H1 (cell line): ENCODE data around the gene CCDC92B. TPM values are rescaled to one million over a fixed set of nuclear protein-coding genes. Genes with fewer than 3 reads are reported as not detected.

Experiments
- CTCF ChIA-PET: fragments of 300-600 bp; sonication (Branson Sonifier 250); formaldehyde crosslinking; loops from one replicate; lab custom pipeline; 2021; ENCODE audit not compliant: partially characterized antibody; lab: Charles Lee
- POLR2A ChIA-PET: fragments of 300-600 bp; sonication (Branson Sonifier 250); formaldehyde crosslinking; loops from one replicate; lab custom pipeline; 2021; ENCODE audit warnings: inconsistent platforms; ENCODE audit not compliant: partially characterized antibody; lab: Charles Lee
- DNase-seq, 2 experiments: peaks; one replicate each; pipeline versions ENCODE4 v3.0.0 to v3.0.0-alpha.2; 2010 to 2022; ENCODE audit warnings: low spot score in 2 of 2, low read depth in 1 of 2, mixed read lengths in 1 of 2
- FAIRE-seq: peaks from 2 replicates; lab custom pipeline; 2011; peaks lifted over from hg19 to GRCh38; lab: Jason Lieb, UNC
- H2AFZ ChIP-seq: 2 replicates; pipeline ENCODE4 v1.8.1; 2012; ENCODE audit warnings: low read length, inconsistent platforms
- H2AK5ac ChIP-seq: 2 replicates; pipeline ENCODE4 v1.6.1; 2013; ENCODE audit warnings: low read depth, low read length
- H2BK120ac ChIP-seq: replicated peaks from 2 replicates; pipeline ENCODE3; 2013; ENCODE audit warnings: low read depth, low read length, inconsistent platforms
- H2BK12ac ChIP-seq: 2 replicates; pipeline ENCODE4 v1.6.1; 2013; ENCODE audit warnings: low read depth, low read length
- H2BK15ac ChIP-seq: 2 replicates; pipeline ENCODE4 v1.6.1; 2013; ENCODE audit warnings: low read length
- H2BK20ac ChIP-seq: 2 replicates; pipeline ENCODE4 v1.6.1; 2013; ENCODE audit warnings: low read length
- H2BK5ac ChIP-seq: 2 replicates; pipeline ENCODE4 v1.6.1; 2013; ENCODE audit warnings: low read depth, low read length
- H3K14ac ChIP-seq: 2 replicates; pipeline ENCODE4 v1.6.1; 2013; ENCODE audit warnings: inconsistent platforms; ENCODE audit not compliant: insufficient read length
- H3K18ac ChIP-seq: 2 replicates; pipeline ENCODE4 v1.6.1; 2013; ENCODE audit warnings: low read length; ENCODE audit errors: extremely low read depth
- H3K23ac ChIP-seq: 2 replicates; pipeline ENCODE4 v1.6.1; 2013; ENCODE audit warnings: inconsistent platforms; ENCODE audit not compliant: insufficient read length
- H3K23me2 ChIP-seq: 2 replicates; pipeline ENCODE4 v1.6.1; 2013; ENCODE audit warnings: low read depth, low read length
- H3K27ac ChIP-seq: 2 replicates; pipeline ENCODE4 v1.6.1; 2011; ENCODE audit warnings: low read depth, low read length, inconsistent platforms
- H3K27me3 ChIP-seq, 4 experiments: replicated peaks in 1 of 4; 1 replicate in 1 of 4; 2 replicates in 3 of 4; pipeline versions ENCODE4 v1.6.1 to v1.8.1; 2011 to 2013; ENCODE audit warnings: low read length in 3 of 4, mild to moderate bottlenecking in 3 of 4, inconsistent platforms in 2 of 4, mixed read lengths in 2 of 4, moderate library complexity in 1 of 4; ENCODE audit not compliant: control insufficient read depth in 3 of 4, insufficient read depth in 3 of 4; ENCODE audit errors: extremely low read depth in 1 of 4
- H3K36me3 ChIP-seq, 4 experiments: 2 replicates each; pipeline versions ENCODE4 v1.6.1 to v1.8.1; 2011 to 2013; ENCODE audit warnings: mild to moderate bottlenecking in 4 of 4, low read length in 3 of 4, moderate library complexity in 2 of 4, control low read depth in 1 of 4, inconsistent platforms in 1 of 4; ENCODE audit not compliant: insufficient read depth in 4 of 4, control insufficient read depth in 2 of 4
- H3K4ac ChIP-seq: replicated peaks from 2 replicates; pipeline ENCODE3; 2013; ENCODE audit warnings: low read length, low read depth, mixed read lengths, inconsistent platforms; ENCODE audit not compliant: insufficient read length
- H3K4me1 ChIP-seq, 4 experiments: replicated peaks in 1 of 4; 1 replicate in 1 of 4; 2 replicates in 3 of 4; pipeline versions ENCODE4 v1.6.1 to v1.8.1; 2011 to 2013; ENCODE audit warnings: low read length in 3 of 4, inconsistent platforms in 2 of 4, mixed read lengths in 1 of 4; ENCODE audit not compliant: insufficient read depth in 4 of 4, control insufficient read depth in 3 of 4
- H3K4me2 ChIP-seq, 2 experiments: 2 replicates each; pipeline versions ENCODE4 v1.6.1 to v1.8.1; 2011 to 2013; ENCODE audit warnings: low read depth in 2 of 2, low read length in 2 of 2, control low read depth in 1 of 2, inconsistent platforms in 1 of 2, mild to moderate bottlenecking in 1 of 2; ENCODE audit not compliant: insufficient read depth in 1 of 2
- H3K4me3 ChIP-seq, 4 experiments: fragments of 200-600, 300-600 bp in 1 of 4; sonication (generic), shearing (Covaris generic), sonication (Bioruptor Twin) in 1 of 4; 2 replicates each; pipeline versions ENCODE4 v1.5.1 to v1.8.1; 2011 to 2016; ENCODE audit warnings: low read length in 4 of 4, low read depth in 3 of 4, control low read depth in 2 of 4, inconsistent platforms in 2 of 4, mild to moderate bottlenecking in 2 of 4, mixed read lengths in 1 of 4, moderate library complexity in 1 of 4; ENCODE audit not compliant: insufficient read depth in 2 of 4; ENCODE audit errors: extremely low read depth in 1 of 4
- H3K56ac ChIP-seq: replicated peaks from 2 replicates; pipeline ENCODE3; 2013; ENCODE audit warnings: low read depth, mild to moderate bottlenecking, mixed read lengths, low read length, inconsistent platforms; ENCODE audit not compliant: insufficient read length
- H3K79me1 ChIP-seq: 2 replicates; pipeline ENCODE4 v1.6.1; 2013; ENCODE audit warnings: low read depth, low read length, control low read depth
- H3K79me2 ChIP-seq, 2 experiments: 2 replicates each; pipeline versions ENCODE4 v1.6.1 to v1.8.1; 2012 to 2013; ENCODE audit warnings: low read length in 2 of 2, mild to moderate bottlenecking in 2 of 2, inconsistent platforms in 1 of 2; ENCODE audit not compliant: insufficient read depth in 2 of 2, control insufficient read depth in 1 of 2
- H3K9ac ChIP-seq, 4 experiments: replicated peaks in 1 of 4; 1 replicate in 1 of 4; 2 replicates in 3 of 4; pipeline versions ENCODE4 v1.6.1 to v1.8.1; 2011 to 2013; ENCODE audit warnings: low read depth in 3 of 4, low read length in 3 of 4, control low read depth in 2 of 4, mild to moderate bottlenecking in 2 of 4, moderate library complexity in 2 of 4, inconsistent platforms in 1 of 4; ENCODE audit errors: extremely low read depth in 1 of 4
- H3K9me3 ChIP-seq, 2 experiments: 2 replicates each; pipeline versions ENCODE4 v1.6.1 to v1.8.1; 2012 to 2013; ENCODE audit warnings: mild to moderate bottlenecking in 2 of 2, moderate library complexity in 2 of 2, control low read depth in 1 of 2, inconsistent platforms in 1 of 2, low read depth in 1 of 2, low read length in 1 of 2, mixed read lengths in 1 of 2; ENCODE audit not compliant: insufficient read depth in 2 of 2
- H4K20me1 ChIP-seq, 2 experiments: replicated peaks in 1 of 2; 2 replicates each; pipeline versions ENCODE3 to v1.8.1; 2011 to 2013; ENCODE audit warnings: inconsistent platforms in 2 of 2, low read length in 2 of 2, mild to moderate bottlenecking in 1 of 2; ENCODE audit not compliant: insufficient read depth in 2 of 2, control insufficient read depth in 1 of 2
- H4K5ac ChIP-seq: 2 replicates; pipeline ENCODE4 v1.6.1; 2013; ENCODE audit warnings: low read length, low read depth, mixed read lengths, inconsistent platforms; ENCODE audit not compliant: insufficient read length
- H4K8ac ChIP-seq: 2 replicates; pipeline ENCODE4 v1.8.0; 2013; ENCODE audit warnings: mild to moderate bottlenecking, moderate library complexity, low read length, inconsistent platforms; ENCODE audit not compliant: insufficient read depth; ENCODE audit errors: extremely low read depth
- H4K91ac ChIP-seq: replicated peaks from 2 replicates; pipeline ENCODE3; 2013; ENCODE audit warnings: low read length, mixed read lengths, inconsistent platforms; ENCODE audit not compliant: insufficient read length
- ATF3 ChIP-seq: IDR thresholded peaks from 2 replicates; pipeline ENCODE4 v1.6.1; 2011; ENCODE audit warnings: low read depth, mild to moderate bottlenecking, low read length; ENCODE audit not compliant: insufficient read depth
- BCL11A ChIP-seq, 2 experiments: IDR thresholded peaks; one replicate each; pipeline ENCODE4 v1.6.1; 2011; ENCODE audit warnings: low read depth in 2 of 2, low read length in 2 of 2, mild to moderate bottlenecking in 2 of 2
- CEBPB ChIP-seq: IDR thresholded peaks from 2 replicates; pipeline ENCODE4 v1.6.1; 2012; ENCODE audit warnings: low read depth, low read length
- CHD2 ChIP-seq: IDR thresholded peaks from 2 replicates; pipeline ENCODE4 v1.6.1; 2012; ENCODE audit warnings: low read length, improper control_type of control experiment
- CTCF ChIP-seq, 3 experiments: IDR thresholded peaks; 1 replicate in 2 of 3; 2 replicates in 1 of 3; pipeline versions ENCODE4 v1.5.1 to v1.6.1; 2011; ENCODE audit warnings: low read length in 3 of 3, mild to moderate bottlenecking in 3 of 3, inconsistent platforms in 2 of 3, low read depth in 1 of 3, moderate library complexity in 1 of 3; ENCODE audit not compliant: insufficient read depth in 1 of 3; ENCODE audit errors: control extremely low read depth in 1 of 3
- E2F6 ChIP-seq: IDR thresholded peaks from 2 replicates; pipeline ENCODE4 v1.6.1; 2012; ENCODE audit warnings: inconsistent platforms
- EGR1 ChIP-seq: IDR thresholded peaks from 2 replicates; pipeline ENCODE4 v1.6.1; 2011; ENCODE audit warnings: low read depth, low read length, borderline replicate concordance
- JUN ChIP-seq: IDR thresholded peaks from 2 replicates; pipeline ENCODE4 v1.6.1; 2011; ENCODE audit warnings: low read depth, mild to moderate bottlenecking, improper control_type of control experiment, low read length
- SP4 ChIP-seq: IDR thresholded peaks from 2 replicates; pipeline ENCODE4 v1.6.1; 2012; ENCODE audit warnings: low read length, inconsistent platforms
- ZNF274 ChIP-seq: IDR thresholded peaks from 2 replicates; pipeline ENCODE4 v1.7.0; 2012; ENCODE audit warnings: low read length, borderline replicate concordance; ENCODE audit errors: extremely low read depth
- WGBS, 2 experiments: shearing (Covaris generic) in 1 of 2; methylation state at CpG; one replicate each; pipeline versions ENCODE4 v1.1.6 to v1.1.7; 2013 to 2015; ENCODE audit warnings: low lambda C conversion rate in 2 of 2, mixed read lengths in 2 of 2, inconsistent platforms in 1 of 2, low coverage in 1 of 2, missing lambda C conversion rate in 1 of 2; ENCODE audit not compliant: insufficient replicate concordance in 2 of 2, insufficient coverage in 1 of 2, insufficient read length in 1 of 2; ENCODE audit errors: extremely low coverage in 1 of 2, missing lambda C conversion rate in 1 of 2; 5-methylcytosine and 5-hydroxymethylcytosine counted together
- polyA plus RNA-seq, 7 experiments: library from polyadenylated mRNA; depleted of rRNA in 3 of 7; stranded (reverse) in 5 of 7; unstranded in 2 of 7; fragments of >200 nt in 5 of 7; fragments of 200-250 nt in 2 of 7; gene quantifications; 1 replicate in 5 of 7; 2 replicates in 1 of 7; 4 replicates in 1 of 7; pipeline versions ENCODE4 v1.2.1 to v1.2.3, GENCODE V29; 2011 to 2013; ENCODE audit warnings: missing spikeins in 2 of 7, mixed read lengths in 2 of 7
- total RNA-seq: library from RNA; stranded (reverse); fragmentation: NEBNext Ultra II Directional; extraction: Animal tissue kit (Norgen Biotek cat#: 25700); gene quantifications from 2 replicates; pipeline ENCODE4 v1.2.1, GENCODE V29; 2021

CCDC92B gene
- total and polyA plus RNA-seq, 2 of the 8 experiments (the other 6 are each of a cell fraction or from before 2014, with no cell fraction given), result 5.5 to 12.1 TPM

- Histone ChIP-seq H2BK12ac (no peak overlapping the region), H3K36me3 (peaks cover 9 to 28% (median 13%) of the 10 kb centered on the region in 4 experiments; a peak in 7 of 8 replicates), H4K91ac (no peak overlapping the region), H3K4me3 (no peak overlapping the region), H4K8ac (no peak overlapping the region), H3K23ac (no peak overlapping the region), H3K23me2 (peaks cover 6% of the 10 kb centered on the region; the same call in 1 of the 2 replicates), H2BK15ac (no peak overlapping the region), H3K27ac (no peak overlapping the region), H3K18ac (no peak overlapping the region), H4K20me1 (peaks cover 0 to 9% of the 10 kb centered on the region in 2 experiments), H4K5ac (no peak overlapping the region), H3K56ac (no peak overlapping the region), H2BK5ac (no peak overlapping the region), H3K4me1 (0 out of 7 replicates have a peak, but pooled peaks cover 0 to under 1% (median 0%) of the 10 kb centered on the region in 4 experiments), H3K79me1 (no peaks in the 10 kb centered on the region; the same call in 1 of the 2 replicates), H3K14ac (no peak overlapping the region), H3K79me2 (no peaks in the 10 kb centered on the region), H3K9ac (no peak overlapping the region; a peak in 1 of 7 replicates), H2BK120ac (no peak overlapping the region), H2BK20ac (no peak overlapping the region), H3K9me3 (no peaks in the 10 kb centered on the region), H3K4me2 (no peak overlapping the region), H3K4ac (no peak overlapping the region), H2AFZ (no peak overlapping the region), H3K27me3 (no peaks in the 10 kb centered on the region), H2AK5ac (no peak overlapping the region)
- DNase-seq (no peak), FAIRE-seq (no peak)
- POLR2A ChIA-PET, result interaction anchor here (1.8 kb wide), 1 partner anchor 10 kb away, joined by 7 read pairs; no protein-coding TSS in a partner anchor
- WGBS, 2 experiments, result 96% methylated on average over 8 of the region's 8 CpGs; no CpG with 5 or more reads in 1 of the 2 experiments
- CTCF ChIA-PET, result interaction anchor here (1.2 to 2.0 kb wide), 2 partner anchors 10 to 23 kb away, joined by 8 to 9 read pairs; no protein-coding TSS in a partner anchor
- TF ChIP-seq ZNF274 (no peak), E2F6 (no peak), CHD2 (no peak), JUN (no peak), EGR1 (no peak), CTCF (IDR thresholded peaks at IDR 0.05; ENCODE audit: control extremely low read depth in 1 of 3, insufficient read depth in 1 of 3, low read depth in 1 of 3, low read length in 3 of 3) (no peak), ATF3 (no peak), BCL11A (IDR thresholded peaks at IDR 0.05; ENCODE audit: low read depth in 2 of 2, low read length in 2 of 2) (no peak), CEBPB (no peak), SP4 (no peak)
These were observed 65.5 kb downstream of the CCDC92B start for GRCh38 chr17:2683912-2684311.
